Karpas-422 (cell line): Measurements from ENCODE around the gene SUGCT. TPM values are rescaled to one million over a fixed set of nuclear protein-coding genes. Genes with fewer than 3 reads are reported as not detected.
"Not testable (repeated sequence)": the region's sequence is repeated elsewhere in the genome, so short reads cannot be mapped to it uniquely, and the experiment has no call there.

Experiments
- DNase-seq: peaks from one replicate; pipeline ENCODE4 v3.0.0-alpha.2; 2015
- H2AFZ ChIP-seq: fragments of 200-600 bp; sonication (generic); 2 replicates; pipeline ENCODE4 v1.6.1; 2014; ENCODE audit warnings: antibody characterized with exemption, low read length, mixed read lengths
- H3K27ac ChIP-seq: fragments of 200-600 bp; sonication (generic); 2 replicates; pipeline ENCODE4 v1.5.1; 2014; ENCODE audit warnings: mild to moderate bottlenecking, low read length, moderate library complexity
- H3K27me3 ChIP-seq: fragments of 200-600 bp; sonication (generic); 2 replicates; pipeline ENCODE4 v1.6.1; 2014; ENCODE audit warnings: low read length, mixed read lengths
- H3K36me3 ChIP-seq: fragments of 200-600 bp; sonication (generic); 2 replicates; pipeline ENCODE4 v1.6.1; 2014; ENCODE audit warnings: low read length, mixed read lengths; ENCODE audit not compliant: insufficient read depth
- H3K4me1 ChIP-seq: fragments of 200-600 bp; sonication (generic); 2 replicates; pipeline ENCODE4 v1.6.1; 2014; ENCODE audit warnings: mild to moderate bottlenecking, low read length, mixed read lengths
- H3K4me2 ChIP-seq: fragments of 200-600 bp; sonication (generic); 2 replicates; pipeline ENCODE4 v1.6.1; 2014; ENCODE audit warnings: low read length, low read depth, mild to moderate bottlenecking; ENCODE audit not compliant: poor library complexity, severe bottlenecking
- H3K4me3 ChIP-seq: fragments of 200-600 bp; sonication (generic); 2 replicates; pipeline ENCODE4 v1.5.1; 2014; ENCODE audit warnings: mild to moderate bottlenecking, antibody characterized with exemption, low read length, mixed read lengths
- H3K79me2 ChIP-seq: fragments of 200-600 bp; sonication (generic); 2 replicates; pipeline ENCODE4 v1.6.1; 2014; ENCODE audit warnings: mild to moderate bottlenecking, low read length, mixed read lengths
- H3K9ac ChIP-seq: fragments of 200-600 bp; sonication (generic); 2 replicates; pipeline ENCODE4 v1.6.0; 2014; ENCODE audit warnings: low read length
- H3K9me2 ChIP-seq: fragments of 200-600 bp; sonication (generic), shearing (Covaris generic); replicated peaks from 2 replicates; pipeline ENCODE4 v1.6.0; 2014; ENCODE audit warnings: mild to moderate bottlenecking, low read length, moderate library complexity; ENCODE audit not compliant: insufficient read depth
- H3K9me3 ChIP-seq: fragments of 300-700, 200-600 bp; sonication (generic); 2 replicates; pipeline ENCODE4 v1.6.1; 2014; ENCODE audit warnings: low read length, mixed read lengths
- H4K20me1 ChIP-seq: fragments of 200-600 bp; sonication (generic); 2 replicates; pipeline ENCODE4 v1.6.1; 2014; ENCODE audit warnings: mild to moderate bottlenecking, antibody characterized with exemption, low read length, low read depth; ENCODE audit not compliant: insufficient read depth
- total RNA-seq: library from RNA; depleted of rRNA; stranded (reverse); fragments of >200 nt; shearing (Covaris generic); gene quantifications from 2 replicates; pipeline ENCODE4 v1.2.3, GENCODE V29; 2014; ENCODE audit warnings: low replicate concordance

Gene SUGCT
- total RNA-seq, 1 experiment from 2014 or later, result 0.48 TPM

DNA sequence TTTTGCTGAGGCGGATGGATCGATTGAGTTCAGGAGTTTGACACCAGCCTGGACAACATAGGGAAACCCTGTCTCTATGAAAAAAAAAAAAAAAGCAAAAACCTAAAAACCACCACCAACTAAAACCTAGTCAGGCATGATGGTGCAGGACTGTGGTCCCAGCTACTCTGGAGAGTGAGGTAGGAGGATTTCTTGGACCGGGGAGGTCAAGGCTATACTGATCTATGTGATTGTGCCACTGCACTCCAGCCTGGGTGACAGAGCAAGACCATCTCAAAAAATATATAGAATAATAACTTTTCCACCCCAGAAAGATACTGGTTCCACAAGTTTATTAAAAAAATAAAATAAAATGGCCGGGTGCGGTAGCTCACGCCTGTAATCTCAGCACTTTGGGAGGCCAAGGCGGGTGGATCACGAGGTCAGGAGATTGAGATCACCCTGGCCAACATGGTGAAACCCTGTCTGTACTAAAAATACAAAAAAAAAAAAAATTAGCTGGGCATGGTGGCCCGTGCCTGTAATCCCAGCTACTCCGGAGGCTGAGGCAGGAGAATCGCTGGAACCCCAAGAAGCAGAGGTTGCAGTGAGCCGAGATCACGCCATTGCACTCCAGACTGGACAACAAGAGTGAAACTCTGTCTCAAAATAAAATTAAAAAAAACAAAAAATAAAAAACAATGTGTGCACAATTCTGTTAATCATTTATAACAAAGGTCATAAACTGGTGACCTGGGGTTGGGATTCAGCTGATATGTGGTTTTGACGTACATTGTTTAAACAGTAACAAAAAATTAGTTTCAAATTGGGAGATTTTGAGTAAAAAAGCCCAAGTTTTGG, 12.5 kb upstream of the SUGCT start:
- not testable (repeated sequence) for H3K4me2 ChIP-seq, H3K27me3 ChIP-seq, H3K9ac ChIP-seq, H3K4me1 ChIP-seq, H2AFZ ChIP-seq, H3K27ac ChIP-seq, H4K20me1 ChIP-seq, H3K9me3 ChIP-seq, DNase-seq, H3K4me3 ChIP-seq, H3K36me3 ChIP-seq, H3K9me2 ChIP-seq
- peaks cover 28% of the 10 kb centered on the region for H3K79me2 ChIP-seq

DNA sequence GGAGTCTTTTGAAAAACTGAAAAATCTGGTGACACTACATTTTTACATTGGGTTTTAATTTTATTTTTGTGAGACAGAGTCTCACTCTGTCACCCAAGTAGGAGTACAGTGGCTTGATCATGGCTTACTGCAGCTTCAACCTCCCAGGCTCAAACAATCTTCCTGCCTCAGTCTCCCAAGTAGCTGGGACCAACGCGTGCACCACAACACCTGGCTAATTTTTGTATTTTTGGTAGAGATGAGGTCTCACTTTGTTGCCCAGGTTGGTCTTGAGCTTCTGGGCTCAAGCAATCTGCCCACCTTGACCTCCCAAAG, 11.9 kb upstream of the SUGCT start:
- H3K9me2 ChIP-seq, result no peaks in the 10 kb centered on the region
- no peaks in the 10 kb centered on the region for H4K20me1 ChIP-seq
- no peak overlapping the region for H2AFZ ChIP-seq
- no peak overlapping the region for H3K4me2 ChIP-seq
- no peaks in the 10 kb centered on the region for H3K27me3 ChIP-seq
- no peak overlapping the region for H3K4me3 ChIP-seq
- H3K9me3 ChIP-seq, result no peaks in the 10 kb centered on the region
- H3K9ac ChIP-seq, result no peak overlapping the region
- H3K4me1 ChIP-seq, result no peaks in the 10 kb centered on the region
- DNase-seq, result no peak
- no peak overlapping the region for H3K27ac ChIP-seq
- H3K79me2 ChIP-seq, result peaks cover 34% of the 10 kb centered on the region
- H3K36me3 ChIP-seq, result no peaks in the 10 kb centered on the region

DNA sequence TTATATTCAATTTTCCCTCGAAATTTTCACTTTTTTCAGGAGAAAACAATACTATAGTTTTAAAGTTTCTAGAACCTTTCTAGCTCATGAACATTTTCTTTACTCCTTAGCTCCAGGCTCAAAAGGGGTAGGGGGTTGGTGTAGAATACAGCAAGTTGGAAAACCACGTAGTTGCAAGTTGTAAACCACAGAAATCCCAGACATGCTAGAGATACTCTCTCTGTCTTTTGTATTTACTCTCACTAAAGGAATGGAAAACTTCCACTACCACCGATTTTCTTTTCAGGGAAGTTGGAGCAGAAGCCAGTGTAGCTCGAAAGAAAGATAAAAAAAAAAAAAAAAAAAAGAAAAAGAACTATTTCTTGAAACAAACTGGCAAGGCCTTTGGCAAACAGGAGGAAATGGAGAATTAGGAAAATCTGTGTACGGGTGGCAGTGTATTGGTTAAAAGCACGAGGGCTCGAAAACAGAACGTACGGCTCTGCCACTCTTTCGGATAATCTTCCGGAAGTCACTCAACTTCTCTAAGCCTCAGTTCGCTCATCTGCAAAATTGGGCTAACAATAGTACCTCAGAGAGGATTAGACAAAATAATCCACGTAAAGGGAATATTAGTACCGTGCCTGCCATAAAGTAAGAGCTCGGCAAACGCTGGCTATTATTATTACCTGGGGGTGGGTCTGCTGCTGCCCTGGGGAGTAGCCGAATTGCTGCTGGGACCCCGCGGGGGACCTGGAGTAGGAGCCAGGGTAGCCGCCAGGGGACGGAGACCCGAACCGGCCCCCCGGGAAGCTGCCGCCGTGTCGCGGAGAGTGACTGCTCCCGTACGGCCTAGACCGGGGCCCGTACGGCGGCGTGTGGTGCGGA, 1.0 kb upstream of the SUGCT start:
- Histone ChIP-seq H3K27me3 (no peaks in the 10 kb centered on the region), H3K4me3 (peak overlapping the region; percentile 98), H3K9ac (peak overlapping the region; percentile 97), H3K36me3 (peaks cover 16% of the 10 kb centered on the region; the same call in 1 of the 2 replicates), H3K4me1 (peaks cover 25% of the 10 kb centered on the region), H3K79me2 (peaks cover 55% of the 10 kb centered on the region), H2AFZ (peak overlapping the region; percentile 100), H3K9me3 (no peaks in the 10 kb centered on the region), H4K20me1 (no peaks in the 10 kb centered on the region), H3K4me2 (peak overlapping the region; percentile 97), H3K27ac (peak overlapping the region; percentile 86), H3K9me2 (no peaks in the 10 kb centered on the region)
- DNase-seq, result peak; percentile 80

DNA sequence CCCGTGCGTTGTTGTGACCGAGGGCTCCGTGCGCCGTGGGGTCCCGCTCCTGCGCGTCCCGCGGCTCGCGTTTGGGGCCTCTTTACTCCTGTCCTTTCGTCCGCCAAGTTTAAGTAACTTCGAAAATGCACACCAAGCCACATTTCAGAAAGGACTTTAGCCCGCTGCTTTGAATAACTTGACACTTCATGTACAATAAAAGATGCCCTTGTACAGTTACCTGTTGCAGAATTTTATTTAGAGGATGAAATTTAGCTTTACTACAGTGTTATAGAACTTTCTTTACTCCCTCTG, 459 bp downstream of the SUGCT start:
- Histone ChIP-seq H3K36me3 (peaks cover 9% of the 10 kb centered on the region; the same call in 1 of the 2 replicates), H3K9me3 (no peaks in the 10 kb centered on the region), H3K79me2 (peaks cover 41% of the 10 kb centered on the region), H3K27me3 (no peaks in the 10 kb centered on the region), H3K4me2 (peak overlapping the region; percentile 97), H4K20me1 (no peaks in the 10 kb centered on the region), H3K4me1 (peaks cover 18% of the 10 kb centered on the region), H2AFZ (peak overlapping the region; percentile 100; the same call in 1 of the 2 replicates), H3K27ac (no peak overlapping the region), H3K9ac (no peak overlapping the region), H3K4me3 (peak overlapping the region; percentile 98; the same call in 1 of the 2 replicates), H3K9me2 (no peaks in the 10 kb centered on the region)
- no peak for DNase-seq

DNA sequence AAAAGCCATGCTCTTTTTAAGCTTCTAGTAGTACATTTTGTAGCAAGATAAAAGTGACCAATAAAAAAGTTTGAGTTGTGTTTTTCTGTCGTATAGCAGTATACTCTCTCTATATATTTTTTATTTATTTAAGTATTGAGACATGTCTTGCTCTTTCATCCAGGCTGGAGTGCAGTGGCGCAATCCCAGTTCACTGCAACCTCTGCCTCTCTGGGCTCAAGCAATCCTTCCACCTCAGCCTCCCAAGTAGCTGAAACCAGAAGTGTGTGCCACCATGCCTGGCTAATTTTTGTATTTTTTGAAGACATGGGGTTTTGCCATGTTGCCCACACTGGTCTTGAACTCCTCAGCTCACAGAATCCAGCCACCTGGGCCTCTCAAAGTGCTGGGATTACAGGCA, 2.8 kb downstream of the SUGCT start:
- H3K4me2 ChIP-seq, result no peak overlapping the region
- no peaks in the 10 kb centered on the region for H3K27me3 ChIP-seq
- H4K20me1 ChIP-seq, result no peaks in the 10 kb centered on the region
- H3K9me3 ChIP-seq, result no peaks in the 10 kb centered on the region
- H3K79me2 ChIP-seq, result peaks cover 18% of the 10 kb centered on the region
- H3K4me3 ChIP-seq, result no peak overlapping the region
- H2AFZ ChIP-seq, result no peak overlapping the region
- H3K4me1 ChIP-seq, result peaks cover 13% of the 10 kb centered on the region
- no peaks in the 10 kb centered on the region for H3K36me3 ChIP-seq
- H3K27ac ChIP-seq, result no peak overlapping the region
- no peaks in the 10 kb centered on the region for H3K9me2 ChIP-seq
- no peak overlapping the region for H3K9ac ChIP-seq
- DNase-seq, result no peak

DNA sequence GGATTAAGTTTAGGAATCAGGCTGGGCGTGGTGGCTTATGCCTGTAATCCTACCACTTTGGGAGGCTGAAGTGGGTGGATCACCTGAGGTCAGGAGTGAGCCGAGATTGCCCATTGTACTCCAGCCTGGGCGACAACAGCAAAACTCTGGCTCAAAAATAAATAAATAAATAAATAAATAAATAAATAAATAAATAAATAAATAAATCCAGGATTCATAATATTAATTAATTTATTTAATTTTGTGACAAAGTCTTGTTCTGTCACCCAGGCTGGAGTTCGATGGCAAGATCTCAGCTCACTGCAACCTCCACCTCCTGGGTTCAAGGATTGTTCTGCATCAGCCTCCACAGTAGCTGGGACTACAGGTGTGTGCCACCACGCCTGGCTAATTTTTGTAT, 4.2 kb downstream of the SUGCT start:
- Histone ChIP-seq H3K9ac (no peak overlapping the region), H3K36me3 (no peaks in the 10 kb centered on the region), H2AFZ (no peak overlapping the region), H3K4me1 (peaks cover 4% of the 10 kb centered on the region), H3K9me3 (no peaks in the 10 kb centered on the region), H3K27ac (no peak overlapping the region), H3K27me3 (no peaks in the 10 kb centered on the region), H3K4me2 (no peak overlapping the region), H4K20me1 (no peaks in the 10 kb centered on the region), H3K4me3 (no peak overlapping the region), H3K79me2 (peaks cover 4% of the 10 kb centered on the region), H3K9me2 (no peaks in the 10 kb centered on the region)
- no peak for DNase-seq

DNA sequence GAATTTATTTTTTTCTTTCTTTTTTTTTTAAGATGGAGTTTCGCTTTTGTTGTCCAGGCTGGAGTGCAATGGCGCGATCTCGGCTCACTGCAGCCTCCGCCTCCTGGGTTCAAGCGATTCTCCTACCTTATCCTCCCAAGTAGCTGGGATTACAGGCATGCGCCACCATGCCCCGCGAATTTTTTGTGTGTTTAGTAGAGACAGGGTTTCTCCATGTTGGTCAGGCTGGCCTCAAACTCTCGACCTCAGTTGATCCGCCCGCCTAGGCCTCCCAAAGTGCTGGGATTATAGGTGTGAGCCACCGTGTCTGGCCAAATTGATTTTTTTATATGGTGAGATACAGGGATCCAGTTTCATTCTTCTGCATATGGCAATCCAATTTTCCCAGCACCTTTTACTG, 5.1 kb downstream of the SUGCT start:
- not testable (repeated sequence) for H3K27me3 ChIP-seq, H3K9me2 ChIP-seq, H3K36me3 ChIP-seq, H3K9me3 ChIP-seq, H3K4me1 ChIP-seq, H3K27ac ChIP-seq, DNase-seq, H3K9ac ChIP-seq, H2AFZ ChIP-seq, H4K20me1 ChIP-seq, H3K79me2 ChIP-seq, H3K4me2 ChIP-seq, H3K4me3 ChIP-seq

DNA sequence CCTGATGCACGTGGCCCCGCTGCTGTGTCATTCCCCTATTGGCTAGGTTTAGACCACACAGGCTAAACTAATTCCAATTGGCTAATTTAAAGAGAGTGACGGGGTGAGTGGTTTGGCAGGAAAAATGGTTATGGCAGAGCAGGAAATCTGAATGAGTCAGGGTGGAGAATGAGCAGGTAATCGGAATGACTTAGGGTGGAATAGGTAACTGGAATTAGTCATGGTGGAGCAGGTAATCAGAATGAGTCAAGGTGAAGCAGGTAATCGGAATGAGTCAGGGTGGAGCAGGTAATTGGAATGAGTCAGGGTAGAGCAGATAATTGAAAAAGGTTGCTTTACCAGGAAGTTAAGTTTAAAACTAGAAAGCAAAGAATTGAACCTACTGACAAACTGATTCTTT, 7.1 kb downstream of the SUGCT start:
- not testable (repeated sequence) for H3K36me3 ChIP-seq, H3K27me3 ChIP-seq, H3K9ac ChIP-seq, H2AFZ ChIP-seq, H4K20me1 ChIP-seq, H3K9me2 ChIP-seq, H3K4me2 ChIP-seq, H3K9me3 ChIP-seq, DNase-seq, H3K4me1 ChIP-seq, H3K79me2 ChIP-seq, H3K4me3 ChIP-seq, H3K27ac ChIP-seq
